ENCODE results near the gene COL11A1.

- TF ChIP-seq CTCF (IDR thresholded peaks at IDR 0.05; ENCODE audit: insufficient read depth, low read depth, low read length) (no peak), EZH2 (IDR thresholded peaks at IDR 0.05; ENCODE audit: insufficient read depth, low read length) (no peak)
These were observed 37.8 kb upstream of the COL11A1 start for GRCh38 chr1:103146166-103146565.

All from astrocyte (in vitro differentiated cells and primary cell).